Measurements from ENCODE around the gene FARP1. TPM values are rescaled to one million over a fixed set of nuclear protein-coding genes. Genes with fewer than 3 reads are reported as not detected.

FARP1 gene
- total and polyA plus RNA-seq, 2 of the 13 experiments (the other 11 are each of a cell fraction or from before 2014, with no cell fraction given), result 70.6 to 126 TPM

GRCh38 chr13:98094678-98095266 is 48.1 kb upstream of the FARP1 start:
- TF ChIP-seq ZNF572 (CRISPR knock-in tag; IDR thresholded peaks at IDR 0.05), result no peak
- TF ChIP-seq ZEB1 (IDR thresholded peaks at IDR 0.05; ENCODE audit: insufficient replicate concordance, low read depth), result no peak
- TF ChIP-seq ISL2 (CRISPR knock-in tag; IDR thresholded peaks at IDR 0.05), result no peak
- TF ChIP-seq ARID2 (CRISPR knock-in tag; IDR thresholded peaks at IDR 0.05; ENCODE audit: borderline replicate concordance), result no peak
- TF ChIP-seq ZNF790 (CRISPR knock-in tag; IDR thresholded peaks at IDR 0.05; ENCODE audit: borderline replicate concordance), result no peak
- no peak for TF ChIP-seq THAP9 (CRISPR knock-in tag; IDR thresholded peaks at IDR 0.05; ENCODE audit: borderline replicate concordance)
- TF ChIP-seq ZNF318 (CRISPR knock-in tag; IDR thresholded peaks at IDR 0.05), result no peak
- TF ChIP-seq TSC22D2 (CRISPR knock-in tag; IDR thresholded peaks at IDR 0.05; ENCODE audit: borderline replicate concordance), result no peak
- no peak for TF ChIP-seq YEATS4 (CRISPR knock-in tag; IDR thresholded peaks at IDR 0.05; ENCODE audit: borderline replicate concordance)
- peaks cover 21% of the 10 kb centered on the region; the same call in 1 of the 2 replicates for H3K4me1 ChIP-seq (ENCODE audit: insufficient read depth, low read length)
- 59% methylated on average over 6 of the region's 6 CpGs for WGBS (ENCODE audit: low lambda C conversion rate)
- no peak for FAIRE-seq
- H3K27ac ChIP-seq (ENCODE audit: extremely low read length, insufficient read depth, low read length), result no peak overlapping the region
- peaks cover 13% of the 10 kb centered on the region for H3K9me3 ChIP-seq (ENCODE audit: low read length)
- no peak overlapping the region for H2AFZ ChIP-seq (ENCODE audit: low read length)
- peak; percentile 41; the same call in 2 of the 3 replicates for ATAC-seq
- H3K9ac ChIP-seq (ENCODE audit: insufficient read depth, low read depth, low read length), result no peak overlapping the region
- ChIA-PET POLR2A (no interaction called here), CTCF (ENCODE audit: low intra/inter-chr PET ratio, low total read pairs) (no interaction called here)
- H3K4me3 ChIP-seq (replicated peaks in 1 of 3; ENCODE audit: insufficient read depth in 1 of 3, low read depth in 2 of 3, low read length in 3 of 3), result no peak overlapping the region
- H3K27me3 ChIP-seq (ENCODE audit: control insufficient read depth in 1 of 2, insufficient read depth in 2 of 2, low read length in 2 of 2), result peaks cover 0 to 5% of the 10 kb centered on the region in 2 experiments; a peak in 2 of 5 replicates
- no peaks in the 10 kb centered on the region for H3K79me2 ChIP-seq (ENCODE audit: insufficient read depth, low read length)
- no peaks in the 10 kb centered on the region for H3K36me3 ChIP-seq (replicated peaks in 1 of 2; ENCODE audit: control insufficient read depth in 1 of 2, insufficient read depth in 2 of 2, low read length in 2 of 2)
- H4K20me1 ChIP-seq (ENCODE audit: insufficient read depth, low read length), result no peaks in the 10 kb centered on the region
- DNase-seq (ENCODE audit: low spot score), result no peak
- intact Hi-C loops (cut with micrococcal nuclease; ENCODE audit: unreplicated experiment) (no loop called here), in situ Hi-C loops (cut with HindIII; ENCODE audit: extremely low pct_ligation_motif_present, low pct_unique_long_range_greater_than_20kb) (loop anchor here (10.0 kb wide), 1 partner anchor 240 kb away; no protein-coding TSS in a partner anchor)
- BruUV-seq (replicated peaks), result no TSS peak
- no peak overlapping the region for H3K4me2 ChIP-seq (ENCODE audit: low read depth, low read length)

Data from HepG2 (cell line).